ENCODE results near the gene CSN2. TPM values are rescaled to one million over a fixed set of nuclear protein-coding genes. Genes with fewer than 3 reads are reported as not detected.

CSN2 gene
- total RNA-seq, 2 experiments from 2014 or later = not detected

DNA sequence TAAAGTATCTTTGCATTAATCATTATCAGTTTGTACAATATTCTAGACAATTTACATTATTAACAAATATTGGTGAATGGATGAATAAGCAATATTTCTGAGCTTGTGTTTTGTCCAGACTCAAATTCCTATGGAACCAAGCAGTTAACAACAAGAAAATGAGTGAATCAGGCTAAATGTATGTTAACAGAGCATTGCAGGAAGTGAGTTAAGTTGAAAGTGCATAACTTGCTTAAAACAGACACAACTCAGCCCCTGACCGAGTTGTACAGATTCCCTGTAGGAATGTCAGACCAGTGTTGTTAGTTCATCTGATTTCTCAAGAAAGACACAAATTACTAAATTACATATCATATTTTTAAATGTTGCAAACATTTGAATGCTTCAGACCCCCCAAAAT is 58.4 kb downstream of the CSN2 start:
- Histone ChIP-seq H3K4me3 (ENCODE audit: low read depth, low read length, poor library complexity, severe bottlenecking) (no peak overlapping the region), H3K9me3 (ENCODE audit: low read length) (no peaks in the 10 kb centered on the region), H3K27ac (ENCODE audit: low read depth, low read length, poor library complexity, severe bottlenecking) (no peak overlapping the region), H3K79me2 (ENCODE audit: insufficient read depth, low read depth, low read length) (no peaks in the 10 kb centered on the region), H3K36me3 (ENCODE audit: insufficient read depth, low read length) (no peaks in the 10 kb centered on the region), H3K4me1 (ENCODE audit: insufficient read depth, low read length, poor library complexity, severe bottlenecking) (no peaks in the 10 kb centered on the region), H3K9me2 (ENCODE audit: insufficient read depth, low read length) (no peaks in the 10 kb centered on the region), H4K20me1 (ENCODE audit: insufficient read depth, low read length) (no peaks in the 10 kb centered on the region), H3K4me2 (ENCODE audit: low read length) (no peak overlapping the region), H2AFZ (ENCODE audit: low read length) (no peak overlapping the region)
- ChIA-PET POLR2A (no interaction called here), CTCF (ENCODE audit: unreplicated experiment) (no interaction called here)
- no peak for TF ChIP-seq EZH2phosphoT487 (IDR thresholded peaks at IDR 0.05; ENCODE audit: borderline replicate concordance, low read depth, low read length)
- TF ChIP-seq, protein P1, sequence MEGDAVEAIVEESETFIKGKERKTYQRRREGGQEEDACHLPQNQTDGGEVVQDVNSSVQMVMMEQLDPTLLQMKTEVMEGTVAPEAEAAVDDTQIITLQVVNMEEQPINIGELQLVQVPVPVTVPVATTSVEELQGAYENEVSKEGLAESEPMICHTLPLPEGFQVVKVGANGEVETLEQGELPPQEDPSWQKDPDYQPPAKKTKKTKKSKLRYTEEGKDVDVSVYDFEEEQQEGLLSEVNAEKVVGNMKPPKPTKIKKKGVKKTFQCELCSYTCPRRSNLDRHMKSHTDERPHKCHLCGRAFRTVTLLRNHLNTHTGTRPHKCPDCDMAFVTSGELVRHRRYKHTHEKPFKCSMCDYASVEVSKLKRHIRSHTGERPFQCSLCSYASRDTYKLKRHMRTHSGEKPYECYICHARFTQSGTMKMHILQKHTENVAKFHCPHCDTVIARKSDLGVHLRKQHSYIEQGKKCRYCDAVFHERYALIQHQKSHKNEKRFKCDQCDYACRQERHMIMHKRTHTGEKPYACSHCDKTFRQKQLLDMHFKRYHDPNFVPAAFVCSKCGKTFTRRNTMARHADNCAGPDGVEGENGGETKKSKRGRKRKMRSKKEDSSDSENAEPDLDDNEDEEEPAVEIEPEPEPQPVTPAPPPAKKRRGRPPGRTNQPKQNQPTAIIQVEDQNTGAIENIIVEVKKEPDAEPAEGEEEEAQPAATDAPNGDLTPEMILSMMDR (conservative IDR thresholded peaks at IDR 0.05; ENCODE audit: low read length) = no peak
- no TSS peak for BruUV-seq (replicated peaks)
- DNase-seq (ENCODE audit: low spot score) = no peak
- intact Hi-C loops (cut with micrococcal nuclease; ENCODE audit: unreplicated experiment) = no loop called here

Other genes starting within 250 kb of the CSN2 start
- not detected in 2 replicates for gene SULT1B1, start 205.1 kb downstream of the CSN2 start, total RNA-seq (2014; rRNA removed; shearing (Covaris generic))
- 0.08 TPM in 1 of 2 replicates, not detected in the other for gene SULT1B1, start 205.1 kb downstream of the CSN2 start, total RNA-seq (2022)
- not detected in 2 replicates for gene SULT1E1, start 105.6 kb downstream of the CSN2 start, total RNA-seq (2014; rRNA removed; shearing (Covaris generic))
- gene SULT1E1, start 105.6 kb downstream of the CSN2 start, total RNA-seq (2022) = not detected in 2 replicates
- not detected in 2 replicates for gene CSN1S1, start 34.7 kb downstream of the CSN2 start, total RNA-seq (2014; rRNA removed; shearing (Covaris generic))
- gene CSN1S1, start 34.7 kb downstream of the CSN2 start, total RNA-seq (2022) = not detected in 2 replicates
- not detected in 2 replicates for gene STATH, start 30.2 kb upstream of the CSN2 start, total RNA-seq (2014; rRNA removed; shearing (Covaris generic))
- not detected in 2 replicates for gene STATH, start 30.2 kb upstream of the CSN2 start, total RNA-seq (2022)
- gene HTN3, start 62.7 kb upstream of the CSN2 start, total RNA-seq (2014; rRNA removed; shearing (Covaris generic)) = not detected in 2 replicates
- not detected in 2 replicates for gene HTN3, start 62.7 kb upstream of the CSN2 start, total RNA-seq (2022)
- not detected in 2 replicates for gene HTN1, start 84.7 kb upstream of the CSN2 start, total RNA-seq (2014; rRNA removed; shearing (Covaris generic))
- not detected in 2 replicates for gene HTN1, start 84.7 kb upstream of the CSN2 start, total RNA-seq (2022)
- not detected in 2 replicates for gene PRR27, start 188.5 kb upstream of the CSN2 start, total RNA-seq (2014; rRNA removed; shearing (Covaris generic))
- not detected in 2 replicates for gene PRR27, start 188.5 kb upstream of the CSN2 start, total RNA-seq (2022)
- gene ODAM, start 230.0 kb upstream of the CSN2 start, total RNA-seq (2014; rRNA removed; shearing (Covaris generic)) = not detected in 2 replicates
- not detected in 2 replicates for gene ODAM, start 230.0 kb upstream of the CSN2 start, total RNA-seq (2022)

Data from OCI-LY7 (cell line).